Endodermal cell (in vitro differentiated cells): ENCODE measurements around the gene TREML1. TPM values are rescaled to one million over a fixed set of nuclear protein-coding genes. Genes with fewer than 3 reads are reported as not detected.

Experiments
- DNase-seq: peaks from one replicate; pipeline ENCODE4 v3.0.0-alpha.2; 2017
- H3K27ac ChIP-seq: 2 replicates; pipeline ENCODE4 v1.5.1; 2013; ENCODE audit warnings: mild to moderate bottlenecking, low read depth, low read length, moderate library complexity
- H3K27me3 ChIP-seq: 2 replicates; pipeline ENCODE4 v1.6.1; 2013; ENCODE audit warnings: mild to moderate bottlenecking, low read length, moderate library complexity; ENCODE audit not compliant: insufficient read depth, control insufficient read depth, poor library complexity, severe bottlenecking
- H3K36me3 ChIP-seq: 2 replicates; pipeline ENCODE4 v1.7.0; 2013; ENCODE audit warnings: mild to moderate bottlenecking, low read length, moderate library complexity; ENCODE audit not compliant: control insufficient read depth, insufficient read depth
- H3K4me1 ChIP-seq: one replicate; pipeline ENCODE4 v1.7.0; 2013; ENCODE audit warnings: low read length; ENCODE audit not compliant: control insufficient read depth, insufficient read depth
- H3K4me3 ChIP-seq: 2 replicates; pipeline ENCODE4 v1.5.1; 2013; ENCODE audit warnings: mild to moderate bottlenecking, low read length, moderate library complexity
- H3K9ac ChIP-seq: 2 replicates; pipeline ENCODE4 v1.6.1; 2013; ENCODE audit warnings: mild to moderate bottlenecking, low read length, moderate library complexity; ENCODE audit not compliant: poor library complexity, severe bottlenecking; ENCODE audit errors: extremely low read depth
- H3K9me3 ChIP-seq: 2 replicates; pipeline ENCODE4 v1.6.1; 2013; ENCODE audit warnings: mild to moderate bottlenecking, low read length, moderate library complexity; ENCODE audit not compliant: control insufficient read depth
- H3K27ac Mint-ChIP-seq: 2 replicates; pipeline ENCODE4 v1.8.0; 2020; ENCODE audit warnings: mixed read lengths
- H3K27me3 Mint-ChIP-seq: 2 replicates; pipeline ENCODE4 v1.8.0; 2021; ENCODE audit warnings: mild to moderate bottlenecking, mixed read lengths; ENCODE audit not compliant: insufficient read depth
- H3K36me3 Mint-ChIP-seq: 2 replicates; pipeline ENCODE4 v1.8.0; 2020; ENCODE audit warnings: low read depth, mixed read lengths
- H3K4me1 Mint-ChIP-seq: 2 replicates; pipeline ENCODE4 v1.8.0; 2020; ENCODE audit warnings: mixed read lengths
- H3K4me3 Mint-ChIP-seq: 2 replicates; pipeline ENCODE4 v1.8.0; 2020; ENCODE audit warnings: mild to moderate bottlenecking, moderate library complexity, mixed read lengths
- H3K9me3 Mint-ChIP-seq: 2 replicates; pipeline ENCODE4 v1.8.0; 2020; ENCODE audit warnings: mild to moderate bottlenecking, mixed read lengths
- WGBS, 2 experiments: methylation state at CpG; one replicate each; pipeline versions ENCODE4 v1.1.5 to v1.1.7; 2013; ENCODE audit warnings: missing lambda C conversion rate in 2 of 2, mixed read lengths in 1 of 2; ENCODE audit not compliant: insufficient coverage in 1 of 2, insufficient read length in 1 of 2; 5-methylcytosine and 5-hydroxymethylcytosine counted together
- total RNA-seq, 2 donors: library from RNA; stranded (reverse); fragmentation: NEBNext Ultra II Directional in 1 of 2; extraction: Animal tissue kit (Norgen Biotek cat#: 25700) in 1 of 2; gene quantifications; 2 replicates in 1 of 2; 3 replicates in 1 of 2; pipeline ENCODE4 v1.2.1, GENCODE V29; 2021
- TF ChIP-seq, protein P1 (sequence below): fragments of 200-600 bp; sonication (generic); conservative IDR thresholded peaks from 2 replicates; pipeline ENCODE4 v1.5.0; 2021; ENCODE audit warnings: antibody characterized with exemption, mild to moderate bottlenecking

The TREML1 gene
- total RNA-seq, 2 donors from 2014 or later: 0.31 to 0.53 TPM

GRCh38 chr6:41170547-41171160, 16.5 kb upstream of the TREML1 start:
- DNase-seq: peak; percentile 67
- TF ChIP-seq, protein P1, sequence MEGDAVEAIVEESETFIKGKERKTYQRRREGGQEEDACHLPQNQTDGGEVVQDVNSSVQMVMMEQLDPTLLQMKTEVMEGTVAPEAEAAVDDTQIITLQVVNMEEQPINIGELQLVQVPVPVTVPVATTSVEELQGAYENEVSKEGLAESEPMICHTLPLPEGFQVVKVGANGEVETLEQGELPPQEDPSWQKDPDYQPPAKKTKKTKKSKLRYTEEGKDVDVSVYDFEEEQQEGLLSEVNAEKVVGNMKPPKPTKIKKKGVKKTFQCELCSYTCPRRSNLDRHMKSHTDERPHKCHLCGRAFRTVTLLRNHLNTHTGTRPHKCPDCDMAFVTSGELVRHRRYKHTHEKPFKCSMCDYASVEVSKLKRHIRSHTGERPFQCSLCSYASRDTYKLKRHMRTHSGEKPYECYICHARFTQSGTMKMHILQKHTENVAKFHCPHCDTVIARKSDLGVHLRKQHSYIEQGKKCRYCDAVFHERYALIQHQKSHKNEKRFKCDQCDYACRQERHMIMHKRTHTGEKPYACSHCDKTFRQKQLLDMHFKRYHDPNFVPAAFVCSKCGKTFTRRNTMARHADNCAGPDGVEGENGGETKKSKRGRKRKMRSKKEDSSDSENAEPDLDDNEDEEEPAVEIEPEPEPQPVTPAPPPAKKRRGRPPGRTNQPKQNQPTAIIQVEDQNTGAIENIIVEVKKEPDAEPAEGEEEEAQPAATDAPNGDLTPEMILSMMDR: no peak
- Histone ChIP-seq H3K9me3 (no peaks in the 10 kb centered on the region), H3K9ac (no peak overlapping the region), H3K4me3 (no peak overlapping the region), H3K36me3 (no peaks in the 10 kb centered on the region), H3K27me3 (no peaks in the 10 kb centered on the region), H3K27ac (no peak overlapping the region), H3K4me1 (peaks cover 9% of the 10 kb centered on the region)
- H3K36me3 Mint-ChIP-seq: no peaks in the 10 kb centered on the region
- 75 to 93% methylated on average over 1 to 4 of the region's 4 CpGs for WGBS, 2 experiments
- no peaks in the 10 kb centered on the region for H3K27me3 Mint-ChIP-seq
- H3K4me1 Mint-ChIP-seq: peaks cover 24% of the 10 kb centered on the region
- H3K27ac Mint-ChIP-seq: peak overlapping the region; percentile 13
- no peak overlapping the region for H3K4me3 Mint-ChIP-seq
- peaks cover 12% of the 10 kb centered on the region for H3K9me3 Mint-ChIP-seq

DNA sequence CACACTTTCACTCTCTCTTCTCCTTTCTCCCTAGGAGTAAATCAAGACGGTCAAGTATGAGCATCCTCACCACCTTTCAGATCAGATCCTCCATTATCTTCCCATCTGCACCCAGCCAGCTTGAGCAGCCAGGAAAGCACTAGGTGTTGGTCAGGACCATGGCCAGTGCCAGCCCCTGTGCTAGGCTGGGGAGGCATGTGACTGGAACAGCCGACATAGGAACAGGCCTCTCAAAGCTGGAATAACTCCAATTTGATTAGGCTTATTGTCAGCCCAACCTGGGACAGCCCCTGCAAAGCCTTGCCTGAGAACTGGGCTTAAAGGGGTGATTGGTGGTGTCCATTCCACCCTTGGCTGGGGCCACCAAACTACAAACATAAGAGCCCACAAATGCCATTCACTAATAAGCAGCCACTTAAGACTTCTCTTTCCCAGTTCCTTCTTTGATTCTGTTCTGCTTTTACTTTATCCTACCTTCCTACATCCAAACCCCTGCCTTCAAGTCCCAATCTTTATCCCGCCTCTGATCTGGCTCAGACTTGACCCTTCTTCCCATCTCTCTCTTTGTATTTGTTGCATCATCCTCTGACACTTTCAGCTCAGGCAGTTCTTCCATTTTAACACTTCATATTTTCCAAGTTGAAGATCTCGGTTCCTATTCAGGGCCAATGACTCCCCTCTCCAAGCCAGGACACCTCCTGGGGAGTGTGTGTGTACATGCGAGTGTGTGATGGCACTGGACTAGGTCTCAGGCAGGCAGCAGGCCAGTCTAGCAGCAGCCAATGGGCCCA, 13.2 kb upstream of the TREML1 start:
- WGBS, 2 experiments: 84 to 92% methylated on average over 2 to 5 of the region's 5 CpGs
- no peak overlapping the region for H3K27ac ChIP-seq
- H3K27ac Mint-ChIP-seq: no peak overlapping the region
- no peak overlapping the region for H3K4me3 Mint-ChIP-seq
- H3K4me3 ChIP-seq: no peak overlapping the region
- H3K27me3 Mint-ChIP-seq: no peaks in the 10 kb centered on the region
- H3K9ac ChIP-seq: no peak overlapping the region
- H3K4me1 Mint-ChIP-seq: peaks cover 24% of the 10 kb centered on the region
- DNase-seq: peak; percentile 92
- H3K9me3 Mint-ChIP-seq: no peaks in the 10 kb centered on the region
- H3K36me3 Mint-ChIP-seq: no peaks in the 10 kb centered on the region
- TF ChIP-seq, protein P1: no peak
- H3K27me3 ChIP-seq: no peaks in the 10 kb centered on the region
- H3K4me1 ChIP-seq: peaks cover 9% of the 10 kb centered on the region
- no peaks in the 10 kb centered on the region for H3K36me3 ChIP-seq
- no peaks in the 10 kb centered on the region for H3K9me3 ChIP-seq

- no peaks in the 10 kb centered on the region for H3K27me3 Mint-ChIP-seq
- H3K9me3 ChIP-seq: no peaks in the 10 kb centered on the region
Observed at GRCh38 chr6:41164551-41165120, 10.5 kb upstream of the TREML1 start.

More at GRCh38 chr6:41164551-41165120, 10.5 kb upstream of the TREML1 start:
- H3K36me3 ChIP-seq: no peaks in the 10 kb centered on the region
- no peaks in the 10 kb centered on the region for H3K27me3 ChIP-seq
- no peak overlapping the region for H3K9ac ChIP-seq
- WGBS, 2 experiments: 96 to 100% methylated on average over 1 to 4 of the region's 4 CpGs
- H3K4me1 ChIP-seq: no peaks in the 10 kb centered on the region
- no peaks in the 10 kb centered on the region for H3K9me3 Mint-ChIP-seq
- no peaks in the 10 kb centered on the region for H3K36me3 Mint-ChIP-seq
- H3K27ac ChIP-seq: no peak overlapping the region
- no peak overlapping the region for H3K27ac Mint-ChIP-seq
- TF ChIP-seq, protein P1: no peak
- H3K4me1 Mint-ChIP-seq: peaks cover 4% of the 10 kb centered on the region
- no peak for DNase-seq
- no peak overlapping the region for H3K4me3 ChIP-seq
- no peak overlapping the region for H3K4me3 Mint-ChIP-seq
